A549 (cell line): Measurements from ENCODE around the gene FGF18. TPM values are rescaled to one million over a fixed set of nuclear protein-coding genes. Genes with fewer than 3 reads are reported as not detected.

Experiments
- ATAC-seq, 2 experiments: fragments of 200-7000 bp in 1 of 2; fragments of >200 bp in 1 of 2; cut with Nextera tagmentation in 1 of 2; cut with Tn5 transposase in 1 of 2; 3 replicates each; pipeline versions ENCODE4 v1.8.0 to v1.9.1; 2018 to 2020; ENCODE audit warnings: mild to moderate bottlenecking in 1 of 2, moderate library complexity in 1 of 2
- CTCF ChIA-PET: fragments of 300-600 bp; sonication (Branson Sonifier 250); formaldehyde crosslinking; extraction: SDS; loops from one replicate; lab custom pipeline; 2021; ENCODE audit warnings: antibody characterized with exemption, inconsistent platforms; lab: Yijun Ruan, JAX
- POLR2A ChIA-PET: fragments of 350-600 bp; formaldehyde crosslinking; extraction: SDS; loops from one replicate; lab custom pipeline; 2021; ENCODE audit warnings: antibody characterized with exemption, inconsistent platforms; lab: Yijun Ruan, JAX
- DNase-seq, 2 experiments: peaks; one replicate each; pipeline versions ENCODE4 v3.0.0 to v3.0.0-alpha.2; 2011 to 2016; ENCODE audit warnings: low read depth in 1 of 2, low spot score in 1 of 2
- FAIRE-seq: peaks from 2 replicates; lab custom pipeline; 2011; peaks lifted over from hg19 to GRCh38; lab: Jason Lieb, UNC
- H3K27ac ChIP-seq, 2 experiments: fragments of >200 bp; sonication (Bioruptor Twin); formaldehyde crosslinking; 3 replicates each; pipeline ENCODE4 v1.5.1; 2016 to 2017
- H3K4me1 ChIP-seq: fragments of >200 bp; sonication (Bioruptor Twin); formaldehyde crosslinking; 3 replicates; pipeline ENCODE4 v1.6.1; 2016
- H3K4me2 ChIP-seq: fragments of >200 bp; sonication (Bioruptor Twin); formaldehyde crosslinking; 3 replicates; pipeline ENCODE4 v1.6.1; 2016
- H3K4me3 ChIP-seq: fragments of >200 bp; sonication (Bioruptor Twin); formaldehyde crosslinking; 3 replicates; pipeline ENCODE4 v1.5.1; 2016
- H3K9me3 ChIP-seq: fragments of >200 bp; sonication (Bioruptor Twin); formaldehyde crosslinking; 3 replicates; pipeline ENCODE4 v1.6.1; 2016
- CHD2 ChIP-seq: fragments of 150-350 bp; IDR thresholded peaks from 2 replicates; pipeline ENCODE4 v1.6.1; 2014; ENCODE audit warnings: low read length; ENCODE audit not compliant: partially characterized antibody
- ELK1 ChIP-seq: fragments of 150-350 bp; IDR thresholded peaks from 2 replicates; pipeline ENCODE4 v1.6.1; 2014; ENCODE audit warnings: low read depth, mild to moderate bottlenecking, low read length
- FOSB ChIP-seq: fragments of 250-450 bp; sonication (Bioruptor Pico); IDR thresholded peaks from 2 replicates; pipeline ENCODE4 v1.5.0; 2020; ENCODE audit warnings: mild to moderate bottlenecking, moderate library complexity
- HOXA7 ChIP-seq: fragments of 250-450 bp; sonication (Bioruptor Pico); IDR thresholded peaks from 2 replicates; pipeline ENCODE4 v1.5.0; 2020; ENCODE audit warnings: mild to moderate bottlenecking, moderate library complexity
- KDM5A ChIP-seq: fragments of 200-600 bp; sonication (generic); IDR thresholded peaks from 2 replicates; pipeline ENCODE4 v1.6.1; 2016; ENCODE audit warnings: antibody characterized with exemption, mild to moderate bottlenecking
- NFE2L2 ChIP-seq: fragments of 150-350 bp; conservative IDR thresholded peaks from 2 replicates; pipeline ENCODE4 v1.6.1; 2014; ENCODE audit warnings: low read length
- NPAS2 ChIP-seq: fragments of 250-450 bp; sonication (Bioruptor Pico); IDR thresholded peaks from 2 replicates; pipeline ENCODE4 v1.8.0; 2022; ENCODE audit warnings: mild to moderate bottlenecking, moderate library complexity, borderline replicate concordance
- PHF8 ChIP-seq: fragments of 200-600 bp; sonication (generic); IDR thresholded peaks from 2 replicates; pipeline ENCODE4 v1.6.1; 2016; ENCODE audit warnings: low read depth, mild to moderate bottlenecking, antibody characterized with exemption, moderate library complexity, borderline replicate concordance
- POLR2AphosphoS2 ChIP-seq: conservative IDR thresholded peaks from 2 replicates; pipeline ENCODE4 v1.6.1; 2012; ENCODE audit warnings: low read length, improper control_type of control experiment, inconsistent platforms
- REST ChIP-seq: fragments of 200-600 bp; sonication (generic); IDR thresholded peaks from 2 replicates; pipeline ENCODE4 v1.6.1; 2016; ENCODE audit warnings: antibody characterized with exemption, mild to moderate bottlenecking, moderate library complexity
- SMC3 ChIP-seq: fragments of >200 bp; sonication (Bioruptor Twin); formaldehyde crosslinking; IDR thresholded peaks from 3 replicates; pipeline ENCODE4 v1.6.1; 2018; ENCODE audit warnings: inconsistent platforms
- TP53 ChIP-seq: fragments of 250-450 bp; sonication (Bioruptor Pico); IDR thresholded peaks from 2 replicates; pipeline ENCODE4 v1.5.0; 2021; ENCODE audit warnings: mild to moderate bottlenecking, moderate library complexity
- ZNF302 ChIP-seq: fragments of 250-450 bp; sonication (Bioruptor Pico); IDR thresholded peaks from 2 replicates; pipeline ENCODE4 v1.9.0; 2021; ENCODE audit warnings: inconsistent platforms, mild to moderate bottlenecking, moderate library complexity
- WGBS: methylation state at CpG from one replicate; pipeline ENCODE4 v1.1.6; 2017; ENCODE audit errors: missing lambda C conversion rate; 5-methylcytosine and 5-hydroxymethylcytosine counted together
- polyA plus RNA-seq, 4 experiments: library from polyadenylated mRNA; depleted of rRNA in 3 of 4; stranded (reverse); fragments of >200 nt; fragmentation: RNase III in 1 of 4; extraction: RNeasy Plus Mini Kit Qiagen cat#74134 plus additional on column Dnase treatment in 1 of 4; gene quantifications; 2 replicates in 3 of 4; 3 replicates in 1 of 4; pipeline ENCODE4 v1.2.3, GENCODE V29; 2011 to 2017
- TF ChIP-seq, protein P1 (sequence below): fragments of 450-650 bp; IDR thresholded peaks from 2 replicates; pipeline ENCODE4 v1.6.1; 2014; ENCODE audit warnings: antibody characterized with exemption
- TF ChIP-seq, protein P2 (sequence below): fragments of 250-450 bp; sonication (Bioruptor Pico); IDR thresholded peaks from 2 replicates; pipeline ENCODE4 v1.5.0; 2021; ENCODE audit warnings: mild to moderate bottlenecking, moderate library complexity, borderline replicate concordance
- TF ChIP-seq, protein P3 (sequence below): IDR thresholded peaks from 2 replicates; pipeline ENCODE4 v1.6.1; 2012; ENCODE audit warnings: low read depth, borderline replicate concordance

The FGF18 gene
- polyA plus RNA-seq, 2 of the 4 experiments (the other 2 are of a cell fraction), result 0.09 to 0.16 TPM

DNA sequence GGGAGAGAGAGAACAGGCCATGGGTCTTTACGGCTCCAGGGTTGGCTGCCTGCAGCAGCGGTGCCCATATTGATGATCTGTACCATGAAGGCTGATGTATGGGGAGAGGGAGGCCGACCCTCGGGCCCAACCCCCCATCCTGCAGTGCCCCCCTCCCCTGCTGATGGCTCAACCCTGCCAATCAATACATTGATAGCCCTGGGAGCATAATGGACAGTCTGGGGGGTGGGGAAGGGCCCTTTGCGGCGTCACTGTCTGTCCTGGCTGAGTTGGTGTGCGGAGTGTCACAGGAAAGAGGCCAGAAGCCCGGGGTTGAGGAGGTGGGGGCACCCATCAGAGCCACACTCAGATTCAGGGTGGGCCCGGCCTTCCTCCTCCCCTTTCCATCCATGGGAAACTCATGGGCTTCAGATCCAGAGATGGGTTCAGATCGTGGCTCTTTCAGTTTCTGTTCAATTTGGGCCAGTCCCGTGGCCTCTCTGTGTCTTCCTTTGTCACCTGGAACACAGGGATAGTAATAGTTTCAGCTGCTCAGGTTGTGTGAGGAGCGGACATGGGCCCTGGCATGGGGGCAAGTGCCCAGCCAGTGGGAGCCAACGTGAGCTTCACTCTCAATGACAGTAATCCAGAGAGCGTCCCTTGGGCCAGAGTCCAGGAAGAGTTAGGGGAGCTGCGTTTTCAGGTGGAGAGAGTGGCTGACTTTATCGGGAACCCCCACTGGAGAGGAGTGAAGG, 9.5 kb downstream of the FGF18 start:
- no peak for FAIRE-seq
- no peak overlapping the region for H3K4me2 ChIP-seq
- no peak for DNase-seq
- TF ChIP-seq, protein P1, sequence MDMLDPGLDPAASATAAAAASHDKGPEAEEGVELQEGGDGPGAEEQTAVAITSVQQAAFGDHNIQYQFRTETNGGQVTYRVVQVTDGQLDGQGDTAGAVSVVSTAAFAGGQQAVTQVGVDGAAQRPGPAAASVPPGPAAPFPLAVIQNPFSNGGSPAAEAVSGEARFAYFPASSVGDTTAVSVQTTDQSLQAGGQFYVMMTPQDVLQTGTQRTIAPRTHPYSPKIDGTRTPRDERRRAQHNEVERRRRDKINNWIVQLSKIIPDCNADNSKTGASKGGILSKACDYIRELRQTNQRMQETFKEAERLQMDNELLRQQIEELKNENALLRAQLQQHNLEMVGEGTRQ, result no peak
- TF ChIP-seq HOXA7 (CRISPR knock-in tag), result no peak
- no peak for TF ChIP-seq NFE2L2
- no peak for TF ChIP-seq KDM5A
- TF ChIP-seq, protein P2, sequence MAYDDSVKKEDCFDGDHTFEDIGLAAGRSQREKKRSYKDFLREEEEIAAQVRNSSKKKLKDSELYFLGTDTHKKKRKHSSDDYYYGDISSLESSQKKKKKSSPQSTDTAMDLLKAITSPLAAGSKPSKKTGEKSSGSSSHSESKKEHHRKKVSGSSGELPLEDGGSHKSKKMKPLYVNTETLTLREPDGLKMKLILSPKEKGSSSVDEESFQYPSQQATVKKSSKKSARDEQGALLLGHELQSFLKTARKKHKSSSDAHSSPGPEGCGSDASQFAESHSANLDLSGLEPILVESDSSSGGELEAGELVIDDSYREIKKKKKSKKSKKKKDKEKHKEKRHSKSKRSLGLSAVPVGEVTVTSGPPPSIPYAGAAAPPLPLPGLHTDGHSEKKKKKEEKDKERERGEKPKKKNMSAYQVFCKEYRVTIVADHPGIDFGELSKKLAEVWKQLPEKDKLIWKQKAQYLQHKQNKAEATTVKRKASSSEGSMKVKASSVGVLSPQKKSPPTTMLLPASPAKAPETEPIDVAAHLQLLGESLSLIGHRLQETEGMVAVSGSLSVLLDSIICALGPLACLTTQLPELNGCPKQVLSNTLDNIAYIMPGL (CRISPR knock-in tag), result no peak
- no peak for TF ChIP-seq POLR2AphosphoS2
- TF ChIP-seq REST, result no peak
- no peak for TF ChIP-seq PHF8
- no peak for TF ChIP-seq FOSB
- TF ChIP-seq SMC3, result no peak
- no peak for TF ChIP-seq CHD2
- no peak for TF ChIP-seq ELK1
- TF ChIP-seq, protein P3, sequence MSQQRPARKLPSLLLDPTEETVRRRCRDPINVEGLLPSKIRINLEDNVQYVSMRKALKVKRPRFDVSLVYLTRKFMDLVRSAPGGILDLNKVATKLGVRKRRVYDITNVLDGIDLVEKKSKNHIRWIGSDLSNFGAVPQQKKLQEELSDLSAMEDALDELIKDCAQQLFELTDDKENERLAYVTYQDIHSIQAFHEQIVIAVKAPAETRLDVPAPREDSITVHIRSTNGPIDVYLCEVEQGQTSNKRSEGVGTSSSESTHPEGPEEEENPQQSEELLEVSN, result no peak
- TF ChIP-seq TP53, result no peak
- TF ChIP-seq, all 56 proteins: peak for 0
- CTCF ChIA-PET, result interaction anchor here (0.8 to 4.1 kb wide), 3 partner anchors 10 to 429 kb away, joined by 3 to 19 read pairs (median 5); partner anchors contain the start of gene FGF18
- no peaks in the 10 kb centered on the region for H3K4me1 ChIP-seq
- WGBS, result 72% methylated on average over 16 of the region's 16 CpGs
- no peak overlapping the region for H3K27ac ChIP-seq
- H3K9me3 ChIP-seq, result no peaks in the 10 kb centered on the region
- no peak for ATAC-seq
- POLR2A ChIA-PET, result no interaction called here
- H3K4me3 ChIP-seq, result no peak overlapping the region

- TF ChIP-seq FOSB (no peak), ZNF302 (no peak), NPAS2 (CRISPR knock-in tag) (no peak)
- POLR2A ChIA-PET, result no interaction called here
- CTCF ChIA-PET, result interaction anchor here (0.8 to 4.1 kb wide), 3 partner anchors 10 to 428 kb away, joined by 3 to 19 read pairs (median 5); partner anchors contain the start of gene FGF18
- H3K9me3 ChIP-seq, result no peaks in the 10 kb centered on the region
- 64% methylated on average over 2 of the region's 4 CpGs for WGBS
- FAIRE-seq, result no peak
- no peak overlapping the region for H3K4me3 ChIP-seq
- no peak for ATAC-seq
- DNase-seq, result no peak
- no peak overlapping the region for H3K4me2 ChIP-seq
- no peaks in the 10 kb centered on the region for H3K4me1 ChIP-seq
- no peak overlapping the region for H3K27ac ChIP-seq
Observed at GRCh38 chr5:171429543-171429910, 10.1 kb downstream of the FGF18 start.
